GM18861 (cell line): ENCODE results near the gene AMOTL1.
"Not testable (repeated sequence)": the region's sequence is repeated elsewhere in the genome, so short reads cannot be mapped to it uniquely, and the experiment has no call there.

ENCODE experiments used
- ATAC-seq: cut with Tn5 transposase; IDR thresholded peaks from one replicate; pipeline ENCODE4 v1.9.1; 2021; ENCODE audit not compliant: unreplicated experiment

The AMOTL1 gene

DNA sequence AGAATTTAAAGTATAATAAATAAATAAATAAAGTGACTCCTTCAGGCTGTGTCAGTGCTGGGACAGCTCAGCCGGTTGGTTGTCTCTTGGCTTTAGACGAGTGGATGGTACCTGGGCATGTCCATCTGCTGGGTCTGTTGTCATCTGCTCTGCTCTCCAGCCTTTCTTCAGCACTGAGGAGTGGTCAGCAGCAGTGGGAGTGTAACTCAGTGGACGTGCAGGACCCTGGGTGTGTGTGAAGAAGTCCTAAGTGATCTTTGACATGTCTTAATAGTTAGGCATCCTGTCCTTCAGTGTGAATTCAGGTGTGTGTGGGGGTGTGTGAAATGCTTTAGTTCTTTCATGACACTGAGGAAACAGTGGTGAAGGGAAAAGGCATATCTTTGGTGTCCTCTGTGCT, 24.3 kb downstream of the AMOTL1 start:
- no peak for ATAC-seq

DNA sequence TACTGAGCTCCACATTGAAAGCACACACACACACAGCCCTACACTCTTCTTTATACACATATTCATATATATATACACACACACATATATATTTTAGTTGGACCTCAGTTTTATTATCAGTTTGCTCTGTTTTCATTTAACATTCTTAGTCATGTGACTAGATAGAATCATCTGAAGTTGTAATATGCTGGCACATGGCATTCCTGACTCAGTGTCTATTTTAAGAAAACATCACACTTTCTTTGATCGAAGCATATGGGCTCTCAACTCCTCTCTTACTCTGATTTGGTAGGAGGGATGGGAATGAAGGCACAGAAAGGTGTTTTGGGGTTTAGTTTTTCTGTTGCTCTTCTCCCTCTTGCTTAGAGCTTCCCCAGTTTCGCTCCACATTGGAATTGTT, 24.8 kb downstream of the AMOTL1 start:
- ATAC-seq: no peak

- ATAC-seq: no peak
Measured at GRCh38 chr11:94793822-94794221, 25.7 kb downstream of the AMOTL1 start.

DNA sequence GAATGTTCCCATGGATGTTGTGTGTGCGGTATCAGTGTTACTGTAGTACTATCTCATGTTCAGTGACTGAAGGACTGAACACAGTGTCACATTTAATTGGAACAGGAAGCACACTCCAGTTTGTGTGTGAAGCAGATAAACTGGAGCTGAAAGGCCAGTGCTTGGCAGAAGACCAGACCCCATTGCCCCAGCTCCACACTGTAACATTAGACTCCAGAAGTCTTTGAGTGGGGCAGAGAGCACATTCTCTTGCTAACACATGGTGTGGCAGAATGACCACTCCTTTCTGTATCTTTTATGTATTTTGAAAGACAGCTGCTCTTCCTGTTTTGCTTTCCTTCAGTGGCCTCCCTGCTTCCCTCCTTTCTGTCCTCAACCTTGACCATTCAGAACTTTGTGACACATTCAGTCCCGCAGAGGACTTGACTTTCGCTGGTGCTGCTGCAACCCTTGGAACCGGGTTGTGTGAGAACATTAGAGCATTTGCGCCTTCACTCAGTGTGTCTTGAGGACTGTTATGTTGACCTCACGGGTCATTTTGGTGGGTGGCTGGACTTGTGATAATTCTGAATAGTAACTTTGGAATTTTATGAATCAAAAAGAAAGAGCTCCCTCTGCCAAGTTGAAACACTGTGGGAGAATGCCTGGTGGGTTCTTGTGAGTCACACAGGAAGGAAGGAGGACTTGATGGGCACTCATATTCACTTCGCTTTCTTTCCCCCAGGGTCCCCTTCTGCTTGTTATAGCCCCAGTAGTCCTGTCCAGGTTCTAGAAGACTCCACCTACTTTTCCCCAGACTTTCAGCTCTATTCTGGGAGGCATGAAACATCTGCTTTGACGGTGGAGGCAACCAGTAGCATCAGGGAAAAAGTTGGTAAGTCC, 26.4 kb downstream of the AMOTL1 start:
- ATAC-seq: no peak

GRCh38 chr11:94795476-94796189, 27.5 kb downstream of the AMOTL1 start:
- no peak for ATAC-seq

DNA sequence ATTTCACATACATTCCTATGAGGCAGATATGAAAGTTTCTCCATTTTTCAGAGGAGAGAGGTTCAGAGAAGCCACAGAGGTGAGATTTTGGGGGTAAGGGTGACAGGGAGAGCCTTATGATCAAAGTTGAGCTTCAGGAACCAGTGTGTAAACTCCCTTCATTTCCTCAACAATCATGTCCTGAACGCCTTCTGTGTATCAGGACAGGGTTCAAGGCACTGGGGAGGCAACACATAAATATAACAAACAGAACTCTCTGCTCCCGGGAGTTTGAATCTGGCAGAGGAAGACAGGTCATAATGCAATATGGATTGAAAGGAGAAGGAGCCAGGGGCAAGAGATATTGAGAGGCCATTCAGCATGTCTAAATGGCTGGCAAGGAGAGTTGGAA, 28.0 kb downstream of the AMOTL1 start:
- no peak for ATAC-seq

GRCh38 chr11:94796863-94797262, 28.7 kb downstream of the AMOTL1 start:
- ATAC-seq: no peak

GRCh38 chr11:94799726-94800125, 31.6 kb downstream of the AMOTL1 start:
- ATAC-seq: no peak

GRCh38 chr11:94800414-94800813, 32.3 kb downstream of the AMOTL1 start:
- ATAC-seq: no peak

DNA sequence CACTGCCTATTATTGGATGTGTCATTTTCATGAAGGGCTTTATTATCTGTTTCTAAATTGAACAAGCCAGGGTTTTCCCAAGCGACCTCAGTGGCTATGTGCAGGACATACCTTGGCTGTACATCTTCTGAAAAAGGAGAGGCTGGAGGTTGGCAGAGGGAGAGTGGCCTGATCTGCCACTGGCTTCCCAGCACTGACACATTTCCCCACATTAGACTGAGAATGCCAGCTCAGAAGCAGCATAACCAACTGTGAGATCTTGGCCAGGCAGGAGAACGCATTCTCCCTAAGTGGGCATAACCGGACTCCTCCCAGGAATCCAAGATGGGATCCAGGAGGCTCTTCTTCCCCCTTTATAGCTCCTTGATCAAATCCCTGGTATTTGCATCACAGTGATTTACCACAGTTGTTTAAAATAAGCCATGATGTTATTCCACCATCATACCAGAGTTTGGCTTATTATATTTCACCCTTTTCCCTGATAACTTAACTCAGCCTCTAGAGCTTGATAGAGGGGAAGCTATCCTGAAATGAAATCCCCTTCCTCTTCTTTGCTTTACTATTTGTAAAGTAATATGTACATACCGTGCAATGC, 33.8 kb downstream of the AMOTL1 start:
- no peak for ATAC-seq

DNA sequence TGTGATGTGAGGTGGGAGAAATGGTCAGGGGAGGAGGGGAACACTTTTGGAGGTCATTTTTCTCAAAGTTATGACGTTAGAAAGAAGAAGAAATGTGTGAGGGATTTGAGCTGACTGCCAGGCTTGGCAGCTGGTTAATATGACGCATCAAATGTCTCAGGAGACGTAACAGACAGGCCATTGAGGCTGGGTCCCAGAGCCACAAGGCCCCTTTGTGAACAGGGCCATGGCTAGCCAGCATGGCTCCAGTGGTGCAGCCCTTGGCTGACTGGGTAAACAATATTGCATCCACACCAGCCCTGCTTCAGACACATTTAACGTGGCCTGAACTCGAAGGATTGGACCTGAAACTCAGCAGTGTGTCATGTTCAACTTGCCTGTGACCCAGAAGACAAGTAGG, 34.3 kb downstream of the AMOTL1 start:
- no peak for ATAC-seq

DNA sequence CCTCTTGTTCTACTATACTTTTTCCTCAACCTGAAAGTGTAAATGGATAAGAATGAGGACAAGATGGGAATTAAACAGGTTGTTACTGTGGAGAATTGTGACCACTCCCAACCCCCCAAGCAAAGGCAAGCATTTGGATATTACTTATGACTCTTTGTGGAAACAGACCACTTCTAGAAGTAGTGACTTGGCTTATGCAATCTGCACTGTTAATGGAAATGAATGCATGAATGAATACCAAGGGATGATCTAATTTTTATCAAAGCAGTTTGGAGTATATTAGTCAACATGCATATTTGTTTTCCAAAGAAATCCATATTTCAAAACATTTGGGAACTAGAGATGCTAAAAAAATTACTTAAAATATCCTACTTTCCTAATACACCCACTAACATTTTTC, 35.3 kb downstream of the AMOTL1 start:
- ATAC-seq: no peak

GRCh38 chr11:94804874-94805273, 36.7 kb downstream of the AMOTL1 start:
- ATAC-seq: no peak

GRCh38 chr11:94806014-94806413, 37.9 kb downstream of the AMOTL1 start:
- ATAC-seq: no peak

DNA sequence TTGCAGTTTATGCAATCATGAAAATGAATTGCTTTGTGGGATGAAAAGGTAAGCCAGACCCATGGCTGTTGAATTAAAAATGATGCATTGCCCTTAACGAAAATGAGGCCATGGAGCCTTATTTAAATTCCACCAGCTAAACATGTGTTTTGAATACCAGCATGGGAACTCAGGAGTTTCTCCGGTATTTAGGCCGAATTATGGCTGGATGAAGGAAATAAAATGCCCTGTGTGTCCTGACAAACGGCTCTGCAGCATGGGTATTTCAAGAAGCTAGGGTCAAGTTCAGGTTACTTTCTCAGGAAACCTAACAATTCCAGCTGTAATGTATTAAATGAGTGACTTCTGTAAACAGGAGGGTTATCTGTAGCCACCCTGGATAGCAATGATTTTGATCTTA, 38.3 kb downstream of the AMOTL1 start:
- ATAC-seq: no peak

DNA sequence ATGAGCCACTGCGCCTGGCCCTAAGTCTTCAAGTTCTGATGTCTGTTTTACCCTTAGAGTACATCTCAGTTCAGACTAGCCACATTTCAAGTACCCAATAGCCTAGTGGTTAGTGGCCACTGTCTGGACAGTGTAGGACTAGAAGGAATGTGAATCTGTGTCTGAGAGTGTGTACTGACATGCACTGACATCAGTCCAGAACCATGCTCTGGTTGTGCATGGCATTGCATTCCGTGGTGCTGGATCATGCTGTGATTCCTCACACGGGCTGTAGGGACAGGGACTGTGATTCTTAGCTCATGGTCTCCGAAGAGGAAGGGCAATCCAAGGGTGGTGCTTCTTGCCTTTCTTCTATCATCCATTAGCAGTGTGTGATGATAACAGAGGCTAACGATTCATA, 41.1 kb downstream of the AMOTL1 start:
- no peak for ATAC-seq

DNA sequence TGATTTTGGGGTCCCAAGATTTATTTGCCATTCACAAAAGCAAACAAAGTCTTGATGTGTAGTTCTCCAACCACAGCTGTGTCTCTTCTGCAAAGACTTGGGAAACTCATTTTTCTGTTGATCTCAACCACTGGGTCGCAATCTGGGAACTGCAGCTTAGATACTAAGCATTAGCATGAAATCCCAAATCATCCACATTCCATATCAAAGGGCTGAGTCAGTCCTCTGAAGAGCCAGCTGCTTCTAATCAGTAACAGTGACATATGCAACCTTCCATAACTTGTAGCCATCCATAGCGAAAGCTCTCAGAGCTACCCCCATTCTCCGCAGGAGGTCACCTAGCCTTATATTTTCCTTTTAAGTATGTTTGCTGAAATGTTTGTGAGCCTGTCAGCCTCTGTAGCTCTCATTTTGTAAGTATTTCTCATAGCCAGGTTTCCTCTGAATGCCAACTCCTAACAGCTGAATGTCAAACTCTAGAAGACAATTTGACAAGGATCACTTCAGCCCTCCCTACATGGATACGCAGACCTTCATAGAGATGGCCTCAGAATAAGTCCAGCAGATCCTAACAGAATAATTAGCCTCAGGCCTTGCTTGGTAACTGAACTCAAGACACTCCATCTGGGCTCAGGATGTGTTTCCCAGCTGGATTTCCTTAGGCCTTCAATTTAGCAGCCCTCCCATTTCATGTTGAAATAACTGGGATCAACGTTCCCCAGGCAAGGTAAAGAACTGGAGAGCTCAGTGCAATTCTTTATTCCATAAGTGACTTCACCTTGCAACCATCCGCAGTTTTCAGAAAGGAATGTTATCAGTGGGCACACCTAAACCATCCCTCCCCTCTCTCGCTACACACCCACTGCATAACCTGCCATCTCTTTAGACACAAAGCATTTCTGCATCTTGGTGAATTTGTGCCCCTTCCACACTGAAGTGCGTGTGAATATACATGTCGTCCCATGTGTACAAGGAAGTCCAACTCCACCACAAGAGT, 44.9 kb downstream of the AMOTL1 start:
- ATAC-seq: not testable (repeated sequence)

GRCh38 chr11:94814272-94814976, 46.3 kb downstream of the AMOTL1 start:
- no peak for ATAC-seq

- ATAC-seq: no peak
Measured at GRCh38 chr11:94815705-94816344, 47.7 kb downstream of the AMOTL1 start.

DNA sequence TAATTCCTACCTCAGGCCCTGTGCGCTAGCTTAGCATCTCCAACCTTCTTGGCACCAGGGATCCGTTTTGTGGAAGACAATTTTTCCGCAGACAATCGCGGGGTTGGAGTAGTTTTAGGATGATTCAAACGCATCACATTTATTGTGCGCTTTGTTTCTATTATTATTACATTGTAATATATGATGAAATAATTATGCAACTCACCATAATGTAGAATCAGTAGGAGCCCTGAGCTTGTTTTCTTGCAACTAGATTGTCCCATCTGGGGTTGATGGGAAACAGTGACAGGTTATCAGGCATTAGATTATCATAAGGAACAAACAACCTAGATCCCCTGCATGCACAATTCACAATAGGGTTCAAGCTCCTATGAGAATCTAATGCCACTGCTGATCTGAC, 52.3 kb downstream of the AMOTL1 start:
- ATAC-seq: no peak
